Hematopoietic multipotent progenitor cell treated with erythropoietin and hydrocortisone succinate and interleukin-3 and kit ligand, for 4 days (in vitro differentiated cells): ENCODE measurements around the gene TANGO6.
A peak's percentile ranks its signal among the peaks of the same experiment; 100 is the strongest.
"Not testable (repeated sequence)": the region's sequence is repeated elsewhere in the genome, so short reads cannot be mapped to it uniquely, and the experiment has no call there.

Experiments
- DNase-seq: peaks from one replicate; pipeline ENCODE4 v3.0.0-alpha.2; 2015

The TANGO6 gene

DNA sequence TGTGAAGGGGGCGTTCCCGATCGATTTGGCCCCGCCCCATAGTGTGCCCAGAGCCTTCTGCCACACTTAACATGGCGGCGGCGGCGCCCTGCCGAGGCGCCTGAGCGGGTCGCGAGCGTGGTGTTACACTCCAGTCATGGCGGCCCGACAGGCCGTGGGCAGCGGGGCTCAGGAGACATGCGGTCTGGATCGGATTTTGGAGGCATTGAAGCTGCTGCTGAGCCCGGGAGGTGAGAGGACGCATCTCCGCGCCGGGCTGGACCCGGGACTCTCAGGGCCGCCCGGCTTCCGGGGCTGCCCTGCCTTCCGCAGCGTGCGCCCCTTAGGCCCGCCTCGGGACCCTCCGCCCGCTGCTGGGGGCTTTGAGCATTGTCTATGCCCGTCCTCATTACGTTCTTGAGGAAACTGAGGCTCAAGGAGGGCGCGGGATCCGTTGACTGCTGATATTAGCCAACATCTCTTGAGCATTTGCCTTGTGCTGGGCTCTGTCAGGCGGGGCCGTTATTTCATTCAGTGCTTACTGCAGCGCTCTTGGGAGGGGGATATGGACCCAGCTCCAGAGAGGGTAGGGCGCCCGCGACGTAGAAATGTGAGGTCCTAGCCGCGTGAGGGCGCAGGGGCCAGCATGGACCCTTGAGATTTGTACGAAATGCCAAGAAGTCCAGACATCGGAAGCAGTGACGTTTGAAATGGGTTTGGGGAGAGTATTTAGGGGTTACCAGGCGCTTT lies at the start of gene TANGO6:
Gene TANGO6 (plus strand): TSS at position 50 of the 729 bp plus-strand sequence. CDS start 87 bp downstream, at position 137.
- peak; percentile 94 for DNase-seq

DNA sequence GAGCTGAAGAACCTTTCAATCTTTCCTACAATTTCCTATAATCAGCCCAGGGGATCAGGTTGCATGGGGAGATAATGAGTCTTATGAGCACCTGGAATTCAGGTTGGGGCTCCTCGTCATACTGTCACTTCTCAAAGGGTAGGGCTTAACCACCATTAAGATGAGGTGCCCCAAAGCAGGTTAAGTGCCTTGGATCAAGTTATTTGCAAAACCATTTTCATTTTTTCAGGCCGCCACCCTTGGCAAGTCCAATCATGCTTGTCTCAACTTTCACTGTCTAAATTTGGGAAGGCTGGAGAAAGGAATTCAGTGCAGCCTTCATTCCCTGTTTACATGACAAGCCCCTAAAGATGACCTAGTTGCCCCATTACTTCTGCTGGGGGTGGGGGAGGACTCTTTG lies 44.9 kb upstream of the TANGO6 start:
- no peak for DNase-seq

DNA sequence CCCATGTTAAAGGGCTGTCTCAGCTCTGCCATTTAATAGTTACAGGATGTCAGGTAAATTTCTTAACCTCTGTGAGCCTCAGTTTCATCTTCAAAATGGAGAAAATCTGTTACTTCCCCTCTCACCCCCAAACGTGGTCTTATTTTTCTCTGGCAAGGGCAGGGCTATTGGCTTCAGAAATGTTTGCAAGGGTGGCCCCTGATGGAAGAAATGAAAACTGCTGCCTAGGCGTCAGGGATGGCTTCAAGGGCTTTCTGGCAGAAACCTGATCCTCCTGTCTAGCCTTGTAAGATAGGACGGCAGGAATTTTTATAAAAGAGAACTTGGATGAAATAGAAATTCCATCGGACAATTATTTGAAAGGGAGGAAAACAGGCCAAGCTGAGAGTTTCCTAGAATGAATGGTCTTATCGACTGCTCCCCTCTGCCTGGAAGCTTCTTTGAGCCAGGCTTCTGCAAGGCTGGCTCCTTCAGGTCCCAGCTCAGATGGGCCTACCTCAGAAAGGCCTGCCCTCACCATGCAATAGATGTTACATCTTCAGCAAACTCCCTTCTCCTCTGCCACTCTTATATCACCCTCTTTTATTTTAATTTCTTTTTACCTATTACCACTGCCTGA lies 43.0 kb upstream of the TANGO6 start:
- peak; percentile 89 for DNase-seq

DNA sequence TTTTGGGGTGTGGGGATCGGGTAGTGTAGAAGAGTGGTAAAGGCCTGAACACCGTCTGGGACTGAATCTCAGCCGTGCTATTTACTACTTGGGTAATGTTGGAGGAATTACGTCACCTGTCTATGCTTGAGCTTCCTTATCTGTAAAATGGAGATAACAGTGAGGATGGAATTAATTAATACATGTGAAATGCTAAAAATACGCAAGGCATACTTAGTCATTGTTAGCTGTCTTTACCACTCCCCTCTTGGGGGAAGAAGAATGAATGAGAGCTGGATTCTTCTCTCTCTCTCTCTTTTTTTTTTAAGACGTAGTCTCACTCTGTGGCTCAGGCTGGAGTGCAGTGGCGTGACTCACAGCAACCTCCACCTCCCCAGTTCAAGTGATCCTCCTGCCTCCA lies 41.1 kb upstream of the TANGO6 start:
- no peak for DNase-seq

DNA sequence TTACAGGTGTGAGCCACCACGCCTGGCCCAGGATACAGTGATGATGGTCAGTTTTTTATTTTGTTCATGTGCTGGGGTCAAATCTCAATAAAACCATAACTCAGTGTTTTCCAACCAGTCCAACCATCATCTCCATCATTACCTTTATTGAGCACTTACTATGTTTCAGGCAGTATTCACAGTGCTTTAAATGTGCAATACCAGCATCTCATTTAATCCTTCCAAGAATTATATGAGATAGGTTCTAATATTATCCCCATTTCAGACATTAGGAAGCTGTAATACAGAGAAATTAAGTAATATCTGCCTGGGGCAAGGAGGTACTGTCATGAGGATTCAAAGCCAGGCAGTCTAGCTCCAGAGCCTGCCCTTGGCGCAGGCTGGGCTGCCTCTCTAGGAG lies 36.9 kb upstream of the TANGO6 start:
- DNase-seq = no peak

DNA sequence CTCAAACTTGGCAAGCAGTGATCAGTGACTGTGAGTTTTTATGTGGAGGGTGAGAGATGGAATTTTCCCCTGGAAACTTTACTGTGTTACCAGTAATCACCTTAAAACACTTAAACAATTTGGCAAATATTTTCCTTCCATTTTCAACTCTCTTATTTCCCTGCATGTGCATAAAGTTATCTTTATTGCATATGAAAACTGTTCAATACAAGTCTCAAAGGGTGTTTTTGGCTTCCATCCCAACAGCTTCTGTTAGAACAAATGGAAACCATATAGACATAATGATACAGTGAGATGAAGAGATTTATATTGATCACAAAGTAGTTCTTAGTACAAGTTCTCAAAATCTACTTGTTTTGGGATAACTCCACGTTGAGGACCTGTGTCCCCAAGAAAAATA lies 36.4 kb upstream of the TANGO6 start:
- DNase-seq = no peak

DNA sequence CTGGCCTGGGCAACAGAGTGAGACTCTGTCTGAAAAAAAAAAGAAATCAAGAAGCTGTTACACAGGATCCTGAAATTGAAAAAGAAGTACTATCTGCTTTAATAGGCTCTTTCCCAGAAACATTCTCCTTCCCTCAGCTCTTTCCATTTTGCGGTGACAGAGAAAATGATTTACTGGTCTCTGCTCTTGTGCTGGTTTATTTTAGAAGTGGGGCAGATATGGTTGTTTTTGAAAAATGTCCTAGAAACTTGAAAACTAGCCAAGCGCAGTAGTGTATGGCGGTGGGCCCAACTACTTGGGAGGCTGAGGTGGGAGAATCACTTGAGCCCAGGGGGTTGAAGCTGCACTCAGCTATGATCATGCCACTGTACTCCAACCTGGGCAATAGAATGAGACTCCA lies 28.8 kb upstream of the TANGO6 start:
- DNase-seq = no peak

DNA sequence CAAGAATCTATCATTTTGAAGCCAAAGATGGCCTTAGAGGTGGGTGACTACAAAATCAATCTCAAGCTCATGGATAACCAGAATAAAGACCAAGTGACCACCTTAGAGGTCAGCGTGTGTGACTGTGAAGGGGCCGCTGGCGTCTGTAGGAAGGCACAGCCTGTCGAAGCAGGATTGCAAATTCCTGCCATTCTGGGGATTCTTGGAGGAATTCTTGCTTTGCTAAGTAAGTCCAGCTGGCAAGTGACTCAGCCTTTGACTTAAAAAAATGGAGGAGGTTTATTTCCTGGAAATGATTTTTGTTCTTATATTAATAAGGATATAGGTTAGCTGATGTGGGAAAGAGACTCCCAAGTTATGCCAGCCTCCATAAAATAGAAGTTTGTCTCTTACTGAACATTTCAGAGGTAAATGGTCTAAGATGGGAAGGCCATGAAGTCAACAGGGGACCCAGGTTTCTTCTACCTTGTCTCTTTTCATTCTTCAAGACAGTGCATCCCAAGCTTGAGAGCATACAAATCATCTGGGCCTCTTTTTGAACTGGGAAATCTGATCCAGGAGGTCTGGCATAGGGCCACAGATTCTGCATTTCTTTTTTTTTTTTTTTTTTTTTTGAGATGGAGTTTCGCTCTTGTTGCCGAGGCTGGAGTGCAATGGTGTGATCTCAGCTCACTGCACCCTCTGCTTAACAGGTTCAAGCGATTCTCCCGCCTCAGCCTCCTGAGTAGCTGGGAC lies 19.8 kb upstream of the TANGO6 start:
- DNase-seq = no peak

DNA sequence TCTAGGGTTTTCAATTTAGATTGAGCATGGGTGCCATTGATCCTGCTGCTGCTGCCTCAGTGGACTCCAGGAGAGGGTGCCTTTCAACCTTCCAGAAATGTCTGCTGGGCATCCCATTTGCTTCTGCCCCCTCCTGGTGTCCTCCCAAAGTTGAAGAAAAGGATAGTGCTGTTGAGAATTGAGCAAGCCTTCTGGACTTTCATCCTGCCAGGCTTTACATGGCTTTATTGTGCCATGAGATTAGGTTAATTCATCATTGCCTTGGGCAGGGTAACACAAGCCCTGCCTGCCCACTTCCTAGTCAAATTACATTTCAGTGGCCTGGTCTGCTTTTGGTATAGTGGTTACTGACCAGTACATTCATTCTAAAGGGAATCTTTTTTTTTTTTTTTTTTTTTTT lies 17.9 kb upstream of the TANGO6 start:
- DNase-seq = no peak

DNA sequence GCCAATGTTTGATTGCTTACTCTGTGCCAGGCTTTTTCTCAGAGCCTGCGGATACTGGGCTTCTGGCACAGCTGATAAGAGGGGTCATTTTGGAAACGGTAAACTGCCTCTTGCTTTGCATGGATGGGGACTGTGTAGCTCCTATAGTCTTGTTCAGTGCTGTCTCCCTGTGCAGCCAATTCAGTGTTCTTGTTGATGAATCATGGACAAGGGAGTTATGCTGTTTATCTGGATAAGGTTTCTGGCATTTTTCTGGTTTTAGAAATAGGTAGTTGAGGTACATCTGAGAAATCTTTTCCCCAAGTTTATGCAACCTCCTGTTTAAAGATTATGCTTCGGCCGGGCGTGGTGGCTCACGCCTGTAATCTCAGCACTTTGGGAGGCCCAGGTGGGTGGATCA lies 16.7 kb upstream of the TANGO6 start:
- peak; percentile 37 for DNase-seq

DNA sequence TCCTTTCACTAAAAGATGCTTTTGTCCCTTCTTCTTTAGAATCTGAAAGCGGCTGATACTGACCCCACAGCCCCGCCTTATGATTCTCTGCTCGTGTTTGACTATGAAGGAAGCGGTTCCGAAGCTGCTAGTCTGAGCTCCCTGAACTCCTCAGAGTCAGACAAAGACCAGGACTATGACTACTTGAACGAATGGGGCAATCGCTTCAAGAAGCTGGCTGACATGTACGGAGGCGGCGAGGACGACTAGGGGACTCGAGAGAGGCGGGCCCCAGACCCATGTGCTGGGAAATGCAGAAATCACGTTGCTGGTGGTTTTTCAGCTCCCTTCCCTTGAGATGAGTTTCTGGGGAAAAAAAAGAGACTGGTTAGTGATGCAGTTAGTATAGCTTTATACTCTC lies 10.1 kb upstream of the TANGO6 start:
- no peak for DNase-seq

DNA sequence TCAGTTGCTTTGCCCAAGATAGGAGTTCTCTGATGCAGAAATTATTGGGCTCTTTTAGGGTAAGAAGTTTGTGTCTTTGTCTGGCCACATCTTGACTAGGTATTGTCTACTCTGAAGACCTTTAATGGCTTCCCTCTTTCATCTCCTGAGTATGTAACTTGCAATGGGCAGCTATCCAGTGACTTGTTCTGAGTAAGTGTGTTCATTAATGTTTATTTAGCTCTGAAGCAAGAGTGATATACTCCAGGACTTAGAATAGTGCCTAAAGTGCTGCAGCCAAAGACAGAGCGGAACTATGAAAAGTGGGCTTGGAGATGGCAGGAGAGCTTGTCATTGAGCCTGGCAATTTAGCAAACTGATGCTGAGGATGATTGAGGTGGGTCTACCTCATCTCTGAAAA lies 8.8 kb upstream of the TANGO6 start:
- DNase-seq = no peak

DNA sequence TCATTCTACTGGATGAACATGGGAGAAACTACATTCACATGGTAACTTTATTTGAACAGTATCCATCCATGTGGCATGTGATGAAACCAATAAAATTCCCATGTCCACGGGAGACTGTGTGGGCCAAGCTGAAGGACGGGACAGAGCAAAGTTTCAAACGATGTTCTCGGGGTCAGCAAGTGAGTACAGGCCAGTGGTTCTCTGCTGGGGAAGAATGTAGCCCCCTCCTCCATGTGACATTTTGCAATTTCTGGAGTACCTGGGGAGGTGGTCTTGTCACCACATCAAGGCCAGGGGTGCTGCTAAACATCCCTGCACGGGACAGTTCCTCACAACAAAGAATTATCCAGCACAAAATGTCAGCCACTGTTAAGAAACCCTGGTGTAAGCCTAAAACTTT lies 7.4 kb upstream of the TANGO6 start:
- no peak for DNase-seq

DNA sequence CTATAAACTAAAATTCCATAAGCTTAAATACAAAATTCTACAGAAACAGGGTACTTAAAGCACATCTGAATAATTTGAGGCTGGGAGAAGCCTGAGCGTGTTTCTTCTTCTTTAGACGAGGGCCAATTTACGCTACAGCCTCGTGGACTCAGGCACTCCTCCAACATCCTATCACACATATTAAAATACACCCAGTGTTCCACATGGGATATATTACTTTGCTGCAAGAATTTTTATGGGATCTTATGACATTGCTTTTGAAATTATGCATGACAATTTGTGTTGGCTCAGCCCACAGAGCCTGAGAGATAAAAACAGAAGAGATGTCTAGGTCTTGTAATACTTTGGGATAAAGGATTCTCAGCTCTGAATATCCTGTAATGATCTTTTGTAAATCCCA lies 3.5 kb upstream of the TANGO6 start:
- DNase-seq = no peak

DNA sequence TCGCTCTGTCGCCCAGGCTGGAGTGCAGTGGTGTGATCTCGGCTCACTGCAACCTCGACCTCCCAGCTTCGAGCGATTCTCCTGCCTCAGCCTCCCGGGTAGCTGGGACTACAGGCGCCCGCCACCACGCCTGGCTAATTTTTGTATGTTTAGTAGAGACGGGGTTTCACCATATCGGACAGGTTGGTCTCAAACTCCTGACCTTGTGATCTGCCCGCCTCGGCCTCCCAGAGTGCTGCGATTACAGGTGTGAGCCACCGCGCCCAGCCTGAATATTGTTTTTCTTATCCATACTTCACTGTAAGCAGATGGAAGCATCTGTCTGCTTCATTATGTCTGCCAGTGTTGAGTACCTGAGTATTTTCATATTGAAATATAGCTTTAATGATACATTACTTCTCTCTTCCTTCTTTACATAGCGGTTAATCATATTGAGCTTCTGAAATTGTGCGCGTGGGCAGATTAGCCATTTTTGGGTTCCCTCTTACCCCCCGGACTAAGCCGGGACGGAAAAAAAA lies 308 bp upstream of the TANGO6 start:
- DNase-seq = not testable (repeated sequence)

DNA sequence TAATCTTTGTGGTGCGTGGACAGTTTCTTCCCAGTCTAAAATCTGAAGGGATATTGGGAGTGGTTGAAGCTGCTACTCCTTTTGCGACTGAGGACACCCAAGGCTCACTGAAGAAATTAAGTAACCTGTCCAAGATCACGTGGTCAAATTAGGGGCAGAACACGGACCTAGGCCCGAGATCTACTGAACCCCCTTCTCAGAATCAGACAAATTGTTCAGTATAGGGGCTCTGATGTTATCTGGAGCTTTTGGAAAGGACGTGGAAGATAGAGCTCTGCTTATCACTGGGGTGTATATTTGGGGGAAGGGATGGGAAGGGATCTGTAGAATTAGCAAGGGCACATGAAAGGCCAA lies 857 bp downstream of the TANGO6 start:
- DNase-seq = no peak

DNA sequence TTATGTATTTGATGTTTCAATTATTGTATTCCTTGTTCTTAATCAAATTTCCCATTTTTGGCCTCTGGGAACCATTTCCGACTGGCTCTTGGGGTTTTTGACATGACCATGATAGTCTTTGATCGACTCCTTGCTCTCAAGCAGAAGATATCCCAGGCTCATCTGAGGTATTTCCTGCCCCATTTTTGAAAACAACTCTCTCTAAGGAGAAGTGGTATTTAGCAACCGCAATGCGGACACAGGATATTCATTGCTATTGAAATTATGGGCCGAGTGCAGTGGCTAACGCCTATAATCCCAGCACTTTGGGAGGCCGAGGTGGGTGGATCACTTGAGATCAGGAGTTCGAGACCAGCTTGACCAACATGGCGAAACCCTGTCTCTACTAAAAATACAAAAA lies 5.5 kb downstream of the TANGO6 start:
- DNase-seq = no peak

DNA sequence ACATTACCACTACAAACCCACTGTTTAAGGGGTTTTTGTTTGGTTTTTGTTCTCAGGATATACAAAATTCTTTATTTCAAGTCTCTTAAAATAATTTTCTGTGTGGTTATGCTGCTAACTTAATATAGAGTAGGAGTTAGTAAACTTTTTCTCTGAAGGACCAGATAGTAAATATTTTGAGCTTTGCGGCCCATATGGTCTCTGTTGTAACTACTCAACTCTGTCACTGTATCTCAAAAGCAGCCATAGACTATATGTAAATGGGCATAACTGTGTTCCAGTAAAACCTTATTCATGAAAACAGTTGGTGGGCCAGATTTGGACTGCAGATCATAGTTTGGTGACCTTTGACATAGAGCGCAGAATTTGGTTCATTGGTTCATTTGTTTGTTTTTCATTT lies 7.2 kb downstream of the TANGO6 start:
- no peak for DNase-seq

DNA sequence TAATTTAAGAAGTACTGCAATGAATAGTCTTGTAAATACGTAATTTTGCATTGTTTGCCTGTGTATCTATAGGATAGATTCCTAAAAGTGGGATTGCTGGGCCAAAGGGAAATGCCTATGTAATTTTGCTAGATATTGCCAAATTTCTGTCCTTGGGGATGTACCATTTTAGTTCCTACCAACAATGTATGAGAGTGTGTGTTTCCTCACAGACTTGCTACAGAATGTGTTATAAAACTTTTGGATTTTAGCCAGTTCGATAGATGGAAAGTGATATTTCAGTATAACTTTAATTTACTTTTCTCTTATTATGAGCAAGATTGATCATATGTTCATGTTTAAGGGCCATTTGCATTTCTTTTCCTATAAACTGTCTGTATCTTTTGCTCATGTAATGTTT lies 8.3 kb downstream of the TANGO6 start:
- no peak for DNase-seq

DNA sequence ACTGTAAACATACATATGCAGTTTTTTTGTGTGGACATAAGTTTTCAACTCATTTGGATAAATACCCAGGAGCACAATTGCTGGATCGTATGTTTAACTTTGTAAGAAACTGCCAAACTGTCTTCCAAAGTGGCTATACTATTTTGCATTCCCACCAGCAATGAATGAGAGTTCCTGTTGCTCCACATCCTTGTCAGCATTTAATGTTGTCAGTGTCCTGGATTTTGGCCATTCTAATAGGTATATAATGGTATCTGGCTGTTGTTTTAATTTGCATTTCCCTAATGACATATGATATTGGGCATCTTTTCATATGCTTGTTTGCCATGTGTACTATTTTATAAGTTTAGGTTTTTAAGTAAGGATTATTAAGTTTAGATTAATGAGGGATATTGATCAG lies 14.1 kb downstream of the TANGO6 start:
- DNase-seq = no peak

DNA sequence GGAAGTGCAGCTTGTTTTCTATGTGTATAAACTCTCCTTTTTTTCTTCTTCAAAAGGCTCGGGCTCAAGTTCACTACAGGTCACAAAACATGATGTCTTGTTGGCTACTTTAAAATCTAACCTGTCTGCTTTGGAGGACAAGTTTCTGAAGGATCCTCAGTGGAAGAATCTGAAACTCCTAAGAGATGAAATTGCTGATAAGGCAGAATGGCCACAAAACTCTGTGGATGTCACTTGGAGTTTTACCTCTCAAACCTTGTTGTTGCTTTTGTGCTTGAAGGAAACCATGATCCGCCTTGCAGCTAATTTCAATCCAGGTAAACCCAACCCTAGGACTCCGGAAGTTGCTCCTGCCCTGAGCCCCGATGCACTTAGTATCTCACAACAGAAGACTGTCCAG lies 16.5 kb downstream of the TANGO6 start:
- no peak for DNase-seq

DNA sequence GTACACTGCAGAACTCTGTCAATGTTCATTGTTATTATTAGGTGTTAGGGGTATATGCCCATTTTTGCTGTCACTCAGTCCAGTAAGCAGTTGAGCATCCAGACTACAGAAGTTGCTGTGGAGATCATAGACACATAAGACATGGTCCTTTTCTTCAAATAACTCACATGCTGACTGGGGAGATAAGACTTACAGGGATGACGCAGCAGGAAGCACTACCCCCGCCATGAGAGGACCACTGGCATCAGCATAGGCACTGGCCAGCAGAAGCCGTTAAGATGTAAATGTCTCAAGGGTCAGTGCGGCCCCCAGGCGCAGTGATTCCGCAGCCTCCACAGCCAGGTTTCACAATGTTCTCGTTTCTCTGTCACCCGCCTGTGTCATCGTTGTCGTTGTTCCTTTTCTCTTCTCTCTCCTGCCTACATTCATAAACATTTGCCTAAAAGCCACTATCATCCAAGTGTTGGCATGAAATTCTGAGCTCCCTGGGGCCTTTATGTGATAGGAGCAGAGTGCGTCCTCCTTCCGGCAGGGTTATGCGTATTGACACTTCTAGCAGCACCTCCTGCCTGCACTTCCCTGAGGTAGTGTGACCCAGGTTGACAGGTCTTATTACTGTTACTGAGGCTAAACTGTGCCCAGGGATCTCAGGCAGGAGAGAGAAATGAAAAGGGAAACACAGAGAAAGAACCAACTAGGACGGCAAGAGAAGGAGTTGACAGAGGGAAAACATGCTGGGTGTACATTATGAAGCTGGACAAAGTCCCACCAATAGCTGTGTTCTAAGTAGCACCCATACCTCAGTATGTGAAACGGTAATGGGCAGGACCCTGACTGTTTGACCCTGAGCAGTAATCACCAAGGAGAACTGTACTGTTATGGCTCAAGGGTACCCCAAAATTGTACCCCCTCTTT lies 17.9 kb downstream of the TANGO6 start:
- peak; percentile 35 for DNase-seq

DNA sequence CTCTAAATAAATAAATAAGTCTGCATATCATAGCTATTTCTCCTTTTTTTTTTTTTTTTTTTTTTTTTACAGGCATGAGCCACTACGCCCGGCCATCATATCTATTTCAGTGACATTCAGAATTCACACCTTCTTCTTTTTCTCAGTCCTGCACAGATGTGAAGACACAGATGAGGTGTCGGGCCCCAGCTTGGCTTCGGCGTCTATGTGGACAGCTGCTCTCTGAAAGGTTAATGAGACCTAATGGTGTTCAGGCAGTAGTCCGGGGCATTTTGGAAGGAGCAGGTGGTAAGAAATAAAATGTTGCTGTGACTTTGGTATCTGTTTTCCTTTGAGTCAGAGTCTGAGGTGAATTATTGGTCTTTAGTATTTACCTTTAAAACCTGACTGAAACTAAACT lies 23.6 kb downstream of the TANGO6 start:
- no peak for DNase-seq
